ENCODE results near the gene TBX4.

DNA sequence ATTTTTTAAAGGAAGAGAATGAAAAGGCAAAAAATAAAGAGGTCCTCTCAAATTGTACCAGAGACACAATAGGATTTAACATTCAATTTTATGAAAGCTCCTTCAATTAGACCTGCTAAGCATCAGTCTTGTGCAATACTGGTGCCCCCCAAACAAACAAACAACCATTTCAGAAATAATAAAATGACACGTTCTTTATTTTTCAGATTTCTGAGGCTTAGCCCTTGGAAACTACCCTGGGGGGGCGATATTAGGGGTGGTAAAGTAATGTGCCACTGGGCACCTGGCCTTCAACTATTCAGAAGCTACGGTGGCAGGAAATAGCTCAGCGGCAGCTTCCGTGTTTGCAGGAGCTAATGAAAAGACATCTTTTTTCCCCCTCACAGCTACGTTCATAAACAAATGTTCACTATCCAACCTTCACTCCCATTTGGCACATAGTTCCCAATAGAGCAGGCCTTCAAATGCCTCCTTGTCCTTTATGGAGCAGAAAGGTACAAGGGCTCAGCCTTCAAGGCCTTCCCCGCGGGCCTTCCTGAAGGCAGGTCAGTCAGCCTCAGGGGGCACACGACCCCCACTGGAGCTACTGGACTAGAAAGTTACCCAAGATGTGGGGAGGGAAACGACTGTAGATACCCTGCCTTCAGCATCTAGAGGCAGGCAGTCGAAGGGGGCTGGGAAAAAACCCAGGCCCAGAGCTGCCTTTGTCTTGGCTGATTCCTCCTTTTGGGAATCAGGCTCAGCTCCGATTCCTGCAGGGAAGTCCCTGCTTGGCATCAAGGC lies 44.1 kb downstream of the TBX4 start:
- TF ChIP-seq, protein P1, sequence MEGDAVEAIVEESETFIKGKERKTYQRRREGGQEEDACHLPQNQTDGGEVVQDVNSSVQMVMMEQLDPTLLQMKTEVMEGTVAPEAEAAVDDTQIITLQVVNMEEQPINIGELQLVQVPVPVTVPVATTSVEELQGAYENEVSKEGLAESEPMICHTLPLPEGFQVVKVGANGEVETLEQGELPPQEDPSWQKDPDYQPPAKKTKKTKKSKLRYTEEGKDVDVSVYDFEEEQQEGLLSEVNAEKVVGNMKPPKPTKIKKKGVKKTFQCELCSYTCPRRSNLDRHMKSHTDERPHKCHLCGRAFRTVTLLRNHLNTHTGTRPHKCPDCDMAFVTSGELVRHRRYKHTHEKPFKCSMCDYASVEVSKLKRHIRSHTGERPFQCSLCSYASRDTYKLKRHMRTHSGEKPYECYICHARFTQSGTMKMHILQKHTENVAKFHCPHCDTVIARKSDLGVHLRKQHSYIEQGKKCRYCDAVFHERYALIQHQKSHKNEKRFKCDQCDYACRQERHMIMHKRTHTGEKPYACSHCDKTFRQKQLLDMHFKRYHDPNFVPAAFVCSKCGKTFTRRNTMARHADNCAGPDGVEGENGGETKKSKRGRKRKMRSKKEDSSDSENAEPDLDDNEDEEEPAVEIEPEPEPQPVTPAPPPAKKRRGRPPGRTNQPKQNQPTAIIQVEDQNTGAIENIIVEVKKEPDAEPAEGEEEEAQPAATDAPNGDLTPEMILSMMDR (IDR thresholded peaks at IDR 0.05; ENCODE audit: low read depth, low read length, missing input control), result no peak
- TF ChIP-seq, protein P2, sequence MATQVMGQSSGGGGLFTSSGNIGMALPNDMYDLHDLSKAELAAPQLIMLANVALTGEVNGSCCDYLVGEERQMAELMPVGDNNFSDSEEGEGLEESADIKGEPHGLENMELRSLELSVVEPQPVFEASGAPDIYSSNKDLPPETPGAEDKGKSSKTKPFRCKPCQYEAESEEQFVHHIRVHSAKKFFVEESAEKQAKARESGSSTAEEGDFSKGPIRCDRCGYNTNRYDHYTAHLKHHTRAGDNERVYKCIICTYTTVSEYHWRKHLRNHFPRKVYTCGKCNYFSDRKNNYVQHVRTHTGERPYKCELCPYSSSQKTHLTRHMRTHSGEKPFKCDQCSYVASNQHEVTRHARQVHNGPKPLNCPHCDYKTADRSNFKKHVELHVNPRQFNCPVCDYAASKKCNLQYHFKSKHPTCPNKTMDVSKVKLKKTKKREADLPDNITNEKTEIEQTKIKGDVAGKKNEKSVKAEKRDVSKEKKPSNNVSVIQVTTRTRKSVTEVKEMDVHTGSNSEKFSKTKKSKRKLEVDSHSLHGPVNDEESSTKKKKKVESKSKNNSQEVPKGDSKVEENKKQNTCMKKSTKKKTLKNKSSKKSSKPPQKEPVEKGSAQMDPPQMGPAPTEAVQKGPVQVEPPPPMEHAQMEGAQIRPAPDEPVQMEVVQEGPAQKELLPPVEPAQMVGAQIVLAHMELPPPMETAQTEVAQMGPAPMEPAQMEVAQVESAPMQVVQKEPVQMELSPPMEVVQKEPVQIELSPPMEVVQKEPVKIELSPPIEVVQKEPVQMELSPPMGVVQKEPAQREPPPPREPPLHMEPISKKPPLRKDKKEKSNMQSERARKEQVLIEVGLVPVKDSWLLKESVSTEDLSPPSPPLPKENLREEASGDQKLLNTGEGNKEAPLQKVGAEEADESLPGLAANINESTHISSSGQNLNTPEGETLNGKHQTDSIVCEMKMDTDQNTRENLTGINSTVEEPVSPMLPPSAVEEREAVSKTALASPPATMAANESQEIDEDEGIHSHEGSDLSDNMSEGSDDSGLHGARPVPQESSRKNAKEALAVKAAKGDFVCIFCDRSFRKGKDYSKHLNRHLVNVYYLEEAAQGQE (IDR thresholded peaks at IDR 0.05), result no peak
- TF ChIP-seq JUND (IDR thresholded peaks at IDR 0.05) (no peak), YY1 (IDR thresholded peaks at IDR 0.05) (no peak), TAF1 (conservative IDR thresholded peaks at IDR 0.05) (no peak), GABPA (IDR thresholded peaks at IDR 0.05 in 1 of 2, conservative IDR thresholded peaks at IDR 0.05 in 1 of 2) (no peak), SP1 (IDR thresholded peaks at IDR 0.05) (no peak), FOXA1 (IDR thresholded peaks at IDR 0.05) (no peak), RAD21 (IDR thresholded peaks at IDR 0.05) (no peak), EGR1 (IDR thresholded peaks at IDR 0.05; ENCODE audit: low read depth in 2 of 2) (no peak), NR2F2 (IDR thresholded peaks at IDR 0.05) (no peak)
- TF ChIP-seq, protein P3, sequence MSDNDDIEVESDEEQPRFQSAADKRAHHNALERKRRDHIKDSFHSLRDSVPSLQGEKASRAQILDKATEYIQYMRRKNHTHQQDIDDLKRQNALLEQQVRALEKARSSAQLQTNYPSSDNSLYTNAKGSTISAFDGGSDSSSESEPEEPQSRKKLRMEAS (IDR thresholded peaks at IDR 0.05), result no peak
- TF ChIP-seq, protein P4, sequence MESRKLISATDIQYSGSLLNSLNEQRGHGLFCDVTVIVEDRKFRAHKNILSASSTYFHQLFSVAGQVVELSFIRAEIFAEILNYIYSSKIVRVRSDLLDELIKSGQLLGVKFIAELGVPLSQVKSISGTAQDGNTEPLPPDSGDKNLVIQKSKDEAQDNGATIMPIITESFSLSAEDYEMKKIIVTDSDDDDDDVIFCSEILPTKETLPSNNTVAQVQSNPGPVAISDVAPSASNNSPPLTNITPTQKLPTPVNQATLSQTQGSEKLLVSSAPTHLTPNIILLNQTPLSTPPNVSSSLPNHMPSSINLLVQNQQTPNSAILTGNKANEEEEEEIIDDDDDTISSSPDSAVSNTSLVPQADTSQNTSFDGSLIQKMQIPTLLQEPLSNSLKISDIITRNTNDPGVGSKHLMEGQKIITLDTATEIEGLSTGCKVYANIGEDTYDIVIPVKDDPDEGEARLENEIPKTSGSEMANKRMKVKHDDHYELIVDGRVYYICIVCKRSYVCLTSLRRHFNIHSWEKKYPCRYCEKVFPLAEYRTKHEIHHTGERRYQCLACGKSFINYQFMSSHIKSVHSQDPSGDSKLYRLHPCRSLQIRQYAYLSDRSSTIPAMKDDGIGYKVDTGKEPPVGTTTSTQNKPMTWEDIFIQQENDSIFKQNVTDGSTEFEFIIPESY (IDR thresholded peaks at IDR 0.05), result no peak
- TF ChIP-seq, protein P5, sequence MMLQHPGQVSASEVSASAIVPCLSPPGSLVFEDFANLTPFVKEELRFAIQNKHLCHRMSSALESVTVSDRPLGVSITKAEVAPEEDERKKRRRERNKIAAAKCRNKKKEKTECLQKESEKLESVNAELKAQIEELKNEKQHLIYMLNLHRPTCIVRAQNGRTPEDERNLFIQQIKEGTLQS (IDR thresholded peaks at IDR 0.05), result no peak

Data from liver (tissue), 3 donors.